GM19463 (cell line): ENCODE data around the gene METTL25B.
A peak's percentile ranks its signal among the peaks of the same experiment; 100 is the strongest.

Experiments
- ATAC-seq: cut with Tn5 transposase; IDR thresholded peaks from one replicate; pipeline ENCODE4 v1.9.1; 2021; ENCODE audit warnings: mild to moderate bottlenecking, moderate library complexity; ENCODE audit not compliant: unreplicated experiment

The METTL25B gene

DNA sequence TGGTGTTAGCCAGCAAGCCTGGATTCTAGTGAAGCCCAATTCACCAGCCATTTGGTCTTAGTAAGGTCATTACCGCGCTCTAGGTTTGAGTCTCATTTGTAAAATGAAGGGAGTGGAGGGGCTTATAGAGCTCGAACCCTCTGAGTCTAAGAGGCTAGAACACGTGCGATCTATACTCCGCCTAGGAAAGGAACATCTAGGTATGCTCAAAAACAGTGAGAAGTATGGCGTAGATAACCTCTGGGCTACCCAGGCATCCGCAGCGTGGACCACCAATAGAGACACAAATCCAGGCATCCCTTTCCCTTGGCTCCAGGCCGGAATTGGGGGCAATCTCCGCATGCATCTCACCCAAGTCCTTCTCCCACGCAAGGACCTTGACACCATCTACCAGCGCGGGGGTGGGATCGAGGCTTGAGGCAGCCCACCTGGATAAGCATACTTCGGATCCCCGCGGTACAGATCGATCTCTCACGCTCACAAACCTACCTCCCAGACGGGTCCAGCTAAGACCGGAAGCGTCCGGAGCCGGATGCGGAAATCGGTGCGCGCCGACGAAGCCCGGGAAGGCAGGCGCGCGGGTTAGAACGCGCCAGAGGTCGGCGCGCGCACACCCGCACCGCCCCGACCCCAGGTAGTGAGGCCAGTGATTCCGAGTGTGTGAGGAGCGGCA lies at the start of gene METTL25B:
TSS of gene METTL25B (plus strand) at position 544 of the 673 bp plus-strand sequence. CDS start 636 bp downstream, outside the sequence.
- peak; percentile 60 for ATAC-seq

DNA sequence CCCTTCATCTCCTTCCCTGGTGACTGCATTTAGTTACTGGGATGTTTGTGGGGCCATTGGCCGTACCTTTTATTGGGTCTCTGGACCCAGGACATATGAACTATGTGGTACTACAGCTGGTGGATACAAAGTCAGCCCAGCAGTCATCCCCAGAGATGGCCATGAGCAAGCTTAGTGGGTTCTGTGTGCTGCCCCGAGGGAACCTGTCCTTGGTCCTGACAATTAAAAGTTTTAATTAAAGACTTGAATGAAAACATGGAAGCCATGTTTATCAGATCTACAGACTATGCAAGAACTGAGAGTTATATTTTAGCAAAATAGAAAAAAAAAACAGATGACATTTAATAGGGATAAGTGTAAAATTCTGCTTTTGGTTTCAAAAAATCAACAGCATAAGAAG lies 48.2 kb upstream of the METTL25B start:
- ATAC-seq = no peak

DNA sequence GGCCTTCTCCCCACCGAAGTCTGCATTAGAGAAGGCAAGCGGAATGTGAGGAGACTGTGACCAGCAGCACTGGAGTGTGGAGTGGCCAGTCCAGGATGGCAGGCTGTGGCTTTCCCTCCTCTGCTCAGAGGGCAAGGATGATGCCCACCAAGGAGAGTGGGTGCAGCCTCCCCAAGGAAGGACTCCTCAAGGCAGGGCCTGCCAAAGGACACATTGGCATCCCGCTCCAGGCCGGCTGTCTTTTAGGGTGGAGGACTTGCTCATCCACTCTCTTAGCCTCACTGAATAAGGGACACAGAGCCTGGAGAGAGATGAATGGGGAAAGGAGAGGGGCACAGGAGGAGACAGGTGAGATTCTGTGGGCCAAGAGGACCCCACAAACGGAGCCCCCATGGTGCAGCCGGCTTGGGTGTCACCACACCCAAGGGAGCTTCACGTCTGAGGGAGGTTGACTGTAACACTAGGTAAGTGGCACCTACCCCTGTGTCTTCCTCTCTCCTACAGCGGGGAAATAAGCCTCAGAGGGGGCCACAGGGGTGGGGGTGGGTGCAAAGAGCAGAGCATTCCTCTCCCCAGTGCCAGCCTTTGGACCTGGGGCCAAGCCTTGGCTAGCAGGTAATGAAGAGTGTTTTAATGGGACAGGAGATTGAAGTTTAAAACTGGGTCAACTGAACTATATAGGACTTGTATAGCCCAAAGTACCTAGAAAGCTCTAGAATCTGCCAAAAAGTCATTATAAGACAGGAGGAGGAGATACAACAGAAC lies 46.9 kb upstream of the METTL25B start:
- no peak for ATAC-seq

DNA sequence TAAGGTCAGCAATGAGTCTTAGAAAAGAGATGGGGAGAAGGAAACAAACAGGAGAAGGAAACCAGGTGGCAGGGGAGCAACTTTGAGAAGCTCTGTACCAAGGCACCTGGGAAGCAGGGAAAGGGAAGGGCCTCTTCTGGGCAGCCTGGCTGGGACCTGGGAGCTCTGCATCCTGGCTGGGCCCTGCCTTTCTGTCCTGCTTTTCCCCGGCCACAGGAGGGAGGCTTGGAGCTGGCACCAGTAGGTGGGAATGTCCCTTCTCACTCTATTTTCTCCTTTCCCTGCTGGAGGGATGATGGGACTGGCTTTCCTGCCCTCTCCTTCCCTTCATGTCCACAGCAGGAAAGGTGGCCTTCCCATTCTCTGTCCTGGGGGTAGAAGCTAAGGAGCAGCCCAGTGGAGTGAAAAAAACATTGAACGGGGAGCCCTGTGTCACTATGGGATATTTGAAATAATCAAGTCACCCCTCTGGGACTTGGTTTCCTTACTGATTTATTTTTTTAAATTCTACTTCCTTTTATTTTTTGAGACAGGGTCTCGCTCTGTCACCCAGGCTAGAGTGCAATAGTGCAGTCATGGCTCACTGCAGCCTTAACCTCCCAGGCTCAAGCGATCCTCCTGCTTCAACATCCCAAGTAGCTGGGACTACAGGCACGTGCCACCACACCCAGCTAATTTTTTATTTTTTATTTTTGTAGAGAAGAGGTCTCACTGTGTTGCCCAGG lies 45.9 kb upstream of the METTL25B start:
- ATAC-seq = no peak

DNA sequence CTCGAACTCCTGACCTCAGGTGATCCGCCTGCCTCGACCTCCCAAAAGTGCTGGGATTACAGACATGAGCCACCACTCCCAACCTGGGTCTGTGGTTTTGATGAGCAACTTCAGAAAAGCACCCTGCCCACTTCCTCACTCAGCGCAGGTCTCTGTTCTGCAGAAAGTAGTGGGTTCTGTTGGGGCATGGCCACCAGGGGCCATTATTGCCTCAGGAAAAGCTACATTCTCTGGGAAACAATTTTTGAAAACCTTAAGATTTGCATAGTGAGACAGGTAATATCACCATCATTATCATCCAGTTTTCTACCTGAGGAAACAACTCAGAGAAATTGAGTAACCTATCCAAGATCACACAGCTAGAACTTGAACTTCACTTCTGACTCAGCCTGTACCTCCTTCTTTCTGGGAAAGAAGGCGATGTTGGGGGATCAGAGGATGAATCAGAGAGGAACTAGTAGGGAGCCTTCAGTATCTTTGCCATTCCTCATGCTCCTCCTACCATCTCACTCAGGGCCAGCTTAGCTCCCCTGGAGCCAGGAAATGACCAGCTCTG lies 44.0 kb upstream of the METTL25B start:
- ATAC-seq = no peak

DNA sequence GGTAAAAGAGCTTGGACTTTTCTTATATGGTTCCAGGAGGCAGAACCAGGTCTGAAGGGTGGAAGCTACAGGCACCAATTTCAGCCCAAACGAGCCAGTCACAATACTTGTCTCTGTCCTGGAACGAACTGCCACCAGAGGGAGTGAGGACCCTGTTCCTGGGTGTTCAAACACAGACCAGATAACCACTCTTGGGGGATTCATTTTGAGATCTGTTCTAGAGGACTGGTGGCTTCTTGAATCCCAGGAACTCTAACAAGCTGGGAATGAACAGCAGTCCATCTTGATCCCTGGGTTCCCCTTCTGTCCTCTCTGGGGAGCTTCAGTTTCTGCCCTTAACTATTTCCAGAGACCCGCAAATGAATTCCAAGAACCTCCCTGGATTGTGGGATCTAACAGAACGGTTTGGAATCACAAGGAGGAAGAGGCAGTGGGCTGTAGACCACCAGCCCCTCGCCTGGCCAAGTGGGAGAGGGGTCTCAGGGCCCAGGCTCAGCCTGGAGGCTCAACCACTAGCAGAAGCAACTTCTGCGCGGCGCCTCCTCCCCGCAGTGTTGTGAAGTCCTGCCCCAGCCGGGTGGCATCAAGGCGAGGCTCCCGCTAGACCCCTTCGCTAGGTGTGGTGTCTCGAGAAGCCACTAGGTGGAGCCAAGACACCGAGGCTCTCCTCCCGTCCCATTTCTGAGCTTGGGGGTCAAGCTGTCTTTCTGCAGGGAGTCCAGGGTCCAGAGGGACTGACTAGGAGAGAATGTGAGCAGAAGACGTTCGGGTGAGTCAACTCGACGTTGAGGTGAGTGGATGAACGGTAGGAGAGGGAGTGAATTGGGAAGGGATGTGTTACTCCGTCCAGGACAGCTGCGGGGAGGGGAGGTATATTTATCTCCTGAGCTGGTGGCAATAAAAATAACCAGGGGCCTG lies 39.0 kb upstream of the METTL25B start:
- ATAC-seq = peak; percentile 76

DNA sequence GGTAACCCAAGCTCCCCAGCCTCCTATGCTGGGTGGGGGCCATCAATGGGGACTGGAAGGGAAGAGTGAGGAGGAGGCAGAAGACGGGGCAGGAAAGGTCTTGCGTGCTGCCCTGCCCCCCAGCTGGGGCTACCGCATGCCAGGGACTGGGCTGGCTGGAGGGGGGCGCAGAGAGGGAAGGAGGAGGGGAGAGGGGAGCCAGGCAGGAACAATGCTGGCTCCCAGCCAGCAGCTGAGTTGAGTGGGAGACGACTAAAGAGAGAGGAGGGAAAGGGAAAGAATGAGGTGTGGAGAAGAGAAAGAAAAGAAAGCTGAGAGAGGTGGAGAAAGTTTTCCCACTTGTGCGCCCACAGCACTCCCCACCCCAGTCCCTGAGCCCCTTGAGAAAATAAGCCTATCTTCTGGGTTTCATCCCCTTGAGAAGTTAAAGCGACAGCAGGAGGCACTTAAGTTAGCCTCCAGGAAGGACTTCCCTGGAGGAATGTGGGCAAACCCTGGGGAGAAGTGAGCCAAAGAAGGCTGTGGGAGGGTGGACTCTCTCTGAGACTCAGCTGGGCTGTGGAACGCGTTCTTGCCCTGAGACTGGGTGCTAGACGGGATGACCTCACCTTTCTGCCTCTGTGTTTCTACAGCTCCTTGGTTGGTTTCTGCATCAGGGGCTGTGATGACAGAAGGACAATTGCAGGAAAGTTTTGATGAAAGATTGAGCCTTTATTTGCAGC lies 38.2 kb upstream of the METTL25B start:
- ATAC-seq = no peak

DNA sequence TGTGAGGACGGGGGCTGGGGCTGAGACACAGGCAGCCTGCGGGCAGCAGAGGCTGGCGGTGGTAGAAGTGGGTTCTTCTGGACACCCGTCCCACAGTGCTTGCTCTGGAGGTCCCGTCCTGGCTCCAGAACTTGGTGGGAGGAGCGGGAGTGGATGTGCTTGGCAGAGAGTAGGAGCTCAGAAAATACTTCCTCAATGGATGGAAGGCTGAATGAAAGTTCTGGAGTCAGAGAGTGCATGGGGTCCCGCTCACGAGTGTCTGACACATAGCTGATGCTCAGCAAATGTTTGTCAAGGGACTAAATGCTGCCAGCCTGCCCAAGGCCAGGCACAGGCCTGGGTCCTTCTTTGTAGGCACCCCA lies 37.6 kb upstream of the METTL25B start:
- no peak for ATAC-seq

DNA sequence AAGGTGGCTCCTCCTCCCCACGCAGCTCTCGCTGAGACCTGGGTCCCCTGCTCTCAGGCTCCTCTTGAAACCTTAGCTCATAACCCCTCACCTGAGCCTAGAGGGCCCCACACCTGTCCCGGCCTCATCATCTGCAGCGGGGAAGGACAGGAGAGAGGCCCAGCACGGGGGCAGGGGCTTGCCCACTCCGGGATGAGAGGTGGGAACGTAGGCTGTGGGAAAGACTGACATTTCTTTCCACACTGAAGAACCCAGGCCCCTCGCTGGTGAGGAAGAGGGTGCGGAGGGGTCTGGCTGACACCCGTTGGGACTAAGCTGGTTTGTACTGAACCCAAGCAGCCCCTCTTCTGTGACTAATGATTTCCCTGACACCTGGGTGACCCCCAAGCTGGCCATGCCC lies 37.1 kb upstream of the METTL25B start:
- no peak for ATAC-seq

DNA sequence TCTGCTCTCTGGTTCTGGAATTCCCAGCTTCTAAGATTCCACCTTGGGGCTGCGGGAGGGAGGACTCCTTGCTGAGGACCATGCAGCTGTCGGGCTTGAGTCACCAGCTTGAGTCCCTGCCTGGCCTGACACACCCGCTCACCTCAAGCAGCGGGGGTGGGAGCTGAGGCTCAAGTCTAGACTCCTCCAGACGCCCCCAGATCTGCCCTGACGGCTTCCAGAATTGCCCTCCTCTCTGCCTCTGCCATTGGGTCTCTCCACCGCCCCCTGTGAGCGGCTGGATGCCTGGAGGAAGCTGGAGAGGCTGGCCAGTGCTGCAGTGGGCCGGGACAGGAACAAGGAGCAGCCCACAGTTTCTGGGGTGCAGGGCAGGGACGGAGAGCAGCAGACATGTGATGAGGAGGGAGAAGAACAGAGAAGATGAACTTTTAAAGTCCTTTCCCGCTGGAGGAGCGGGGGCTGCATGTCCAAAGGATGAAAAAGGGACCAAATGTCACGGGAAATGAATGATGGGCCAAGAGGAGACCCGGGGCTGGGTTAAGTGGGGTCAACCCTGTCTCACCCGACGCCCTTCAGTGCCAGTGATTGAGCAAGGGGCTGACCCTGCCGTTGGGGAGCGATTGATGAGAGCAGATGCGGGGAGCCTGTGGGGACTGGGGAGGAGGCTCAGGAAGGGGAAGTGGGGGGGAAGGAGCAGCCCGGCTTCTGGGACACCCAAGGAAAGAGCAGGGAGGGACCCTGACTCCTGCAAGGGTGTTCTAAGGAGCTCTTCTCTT lies 36.4 kb upstream of the METTL25B start:
- ATAC-seq = no peak

DNA sequence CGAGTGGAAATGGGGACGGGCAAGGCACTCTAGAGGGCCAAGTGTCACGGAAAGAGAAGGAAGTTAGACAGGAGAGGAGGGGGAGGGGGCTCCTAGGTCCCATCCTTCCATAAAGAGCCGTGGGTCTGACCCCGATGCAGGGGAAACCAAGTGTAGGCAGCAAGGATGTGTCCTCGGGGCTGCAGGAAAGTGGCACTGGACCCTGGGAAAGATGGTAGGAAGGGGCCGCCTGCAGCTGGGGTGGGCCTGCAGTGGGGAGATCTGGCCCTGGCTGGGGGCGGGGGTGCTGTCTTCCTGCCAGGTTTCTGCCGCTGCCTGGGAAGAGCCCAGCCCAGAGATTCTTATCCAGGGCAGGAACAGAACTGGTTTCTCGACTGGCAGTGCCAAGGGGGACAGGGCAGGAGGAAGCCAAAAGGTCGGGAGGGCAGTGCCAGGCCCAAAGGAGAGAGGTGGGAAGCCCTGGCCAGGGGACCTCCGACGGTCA lies 35.8 kb upstream of the METTL25B start:
- no peak for ATAC-seq

DNA sequence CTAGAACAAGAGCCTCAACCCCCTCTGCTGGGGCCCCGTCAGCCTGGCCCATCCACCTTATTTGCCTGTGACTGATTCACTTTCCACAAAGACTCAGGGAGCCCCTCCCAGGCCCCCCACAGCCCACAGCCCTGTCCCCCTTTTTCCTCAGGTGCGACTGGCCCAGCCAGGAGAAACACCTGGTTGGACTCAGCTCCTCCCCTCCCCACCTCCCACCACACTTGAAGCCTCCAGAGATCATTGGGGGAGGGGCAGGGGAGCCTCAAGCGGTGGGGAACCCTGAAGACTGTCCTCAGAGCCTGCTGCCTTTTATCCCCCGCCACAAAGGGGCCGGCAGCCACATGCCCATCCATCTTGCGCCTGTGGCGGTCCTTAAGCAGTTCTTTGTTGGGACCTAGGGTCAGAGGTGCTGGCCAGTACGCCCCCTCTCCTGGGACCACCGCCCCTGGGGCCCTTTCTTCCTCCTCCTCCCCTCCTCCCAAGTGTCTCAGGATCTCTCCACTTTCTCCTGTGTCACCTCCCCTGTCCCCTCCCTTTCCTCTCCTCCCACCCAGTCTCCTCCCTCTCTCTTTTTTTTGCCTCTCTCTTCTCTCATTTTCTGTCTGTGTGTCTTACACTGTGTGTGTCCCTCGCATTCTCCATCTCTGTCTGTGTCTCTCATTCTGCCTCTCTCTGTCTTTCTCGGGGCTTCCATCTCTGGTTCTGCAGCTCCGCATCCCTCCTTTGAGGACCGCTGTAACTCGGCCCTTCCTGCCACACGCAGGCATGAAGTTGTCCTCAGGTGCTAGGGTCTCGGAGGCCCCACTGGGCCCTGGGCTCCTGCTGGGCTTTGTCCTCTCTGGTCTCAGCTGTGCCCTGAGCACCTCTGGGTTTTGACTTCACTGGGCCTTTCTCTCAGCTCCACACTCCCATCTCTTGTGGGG lies 35.1 kb upstream of the METTL25B start:
- no peak for ATAC-seq

DNA sequence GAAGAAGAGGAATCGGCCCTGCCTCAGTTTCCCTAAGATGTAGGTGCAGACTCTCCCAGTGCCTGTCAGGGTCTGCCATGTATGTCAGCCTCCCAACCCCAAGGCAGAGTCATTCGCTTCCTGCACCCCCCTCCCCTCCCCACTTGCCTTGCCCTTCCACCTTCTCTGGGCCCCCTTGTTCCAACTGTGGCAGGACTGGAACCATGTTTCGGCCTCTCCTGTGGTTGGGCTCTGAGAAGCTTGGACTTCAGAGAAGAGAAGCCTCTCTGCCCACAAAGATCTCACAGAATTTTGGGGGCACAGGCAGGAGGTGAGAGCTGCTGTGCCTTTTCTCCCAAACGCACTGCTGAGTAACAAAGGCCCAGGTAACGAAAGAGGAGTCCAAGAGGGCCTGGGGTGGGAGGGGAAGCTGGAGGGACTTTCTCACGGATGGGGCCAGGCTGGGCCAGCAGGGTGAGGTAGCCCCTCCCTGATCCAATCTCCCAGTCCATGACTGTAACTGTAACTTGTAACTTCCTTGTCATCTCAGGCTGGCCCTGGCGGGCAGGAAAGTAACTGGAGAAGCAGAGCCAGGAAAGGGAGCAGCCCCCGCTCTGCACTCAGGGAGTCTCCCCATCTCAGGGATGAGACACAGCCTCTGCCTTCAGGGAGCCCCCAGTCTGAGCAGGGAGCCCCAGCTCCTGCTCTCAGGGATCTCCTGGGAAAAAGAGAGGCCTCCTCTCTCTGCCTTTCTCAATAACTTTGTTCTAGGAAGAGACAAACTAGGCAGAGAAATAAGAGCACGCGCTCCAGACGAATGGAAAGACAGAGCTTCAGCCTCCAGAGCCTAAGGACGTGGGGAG lies 34.2 kb upstream of the METTL25B start:
- no peak for ATAC-seq

DNA sequence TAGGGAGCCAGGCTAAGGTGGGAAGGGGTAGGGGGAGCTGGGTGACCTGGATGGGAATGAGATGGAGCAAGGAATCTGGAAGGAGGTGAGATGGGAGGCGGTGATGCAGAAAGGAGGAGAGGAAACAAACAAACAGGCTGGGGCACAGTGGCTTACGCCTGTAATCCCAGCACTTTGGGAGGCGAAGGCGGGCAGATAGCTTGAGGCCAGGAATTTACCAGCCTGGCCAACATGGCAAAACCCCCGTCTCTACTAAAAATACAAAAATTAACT lies 33.6 kb upstream of the METTL25B start:
- ATAC-seq = no peak

DNA sequence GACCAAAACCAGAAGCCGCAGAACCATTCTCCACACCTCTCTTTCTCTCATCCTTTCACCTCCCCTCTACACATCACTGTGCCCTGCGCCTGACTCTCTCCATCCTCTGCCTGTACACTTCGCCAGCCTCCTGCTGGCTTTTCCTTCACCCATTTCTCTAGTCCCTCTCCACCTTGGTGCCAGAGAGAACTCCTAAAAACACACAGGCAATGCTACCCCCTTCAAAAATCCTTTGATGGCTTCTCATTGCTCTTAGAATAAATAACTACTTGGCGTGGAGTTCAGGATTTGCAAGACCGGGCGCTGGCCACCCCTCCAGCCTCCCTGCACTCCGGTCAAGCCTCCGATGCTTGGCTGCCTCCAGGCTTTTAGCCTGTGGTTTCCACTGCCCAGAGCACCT lies 31.5 kb upstream of the METTL25B start:
- no peak for ATAC-seq

DNA sequence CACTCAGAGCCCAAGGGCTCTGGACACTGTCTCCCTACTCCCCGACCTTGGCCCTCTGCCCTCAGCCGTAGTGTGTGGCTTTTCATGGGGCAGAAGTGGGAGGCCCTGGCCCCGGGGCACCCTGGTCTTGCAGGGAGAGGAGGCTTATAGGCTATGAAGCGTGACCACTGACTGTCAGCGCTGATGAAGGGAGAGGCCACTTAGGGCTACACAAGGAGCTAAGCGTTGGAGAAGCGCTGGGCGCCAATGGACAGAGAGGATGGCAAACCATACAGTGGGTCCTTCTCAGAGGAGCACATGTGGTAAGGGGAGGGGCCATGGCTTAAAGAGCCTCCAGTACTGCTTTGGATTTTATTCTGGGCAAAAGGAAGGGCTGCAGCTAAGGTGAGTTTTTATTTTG lies 30.8 kb upstream of the METTL25B start:
- ATAC-seq = no peak

DNA sequence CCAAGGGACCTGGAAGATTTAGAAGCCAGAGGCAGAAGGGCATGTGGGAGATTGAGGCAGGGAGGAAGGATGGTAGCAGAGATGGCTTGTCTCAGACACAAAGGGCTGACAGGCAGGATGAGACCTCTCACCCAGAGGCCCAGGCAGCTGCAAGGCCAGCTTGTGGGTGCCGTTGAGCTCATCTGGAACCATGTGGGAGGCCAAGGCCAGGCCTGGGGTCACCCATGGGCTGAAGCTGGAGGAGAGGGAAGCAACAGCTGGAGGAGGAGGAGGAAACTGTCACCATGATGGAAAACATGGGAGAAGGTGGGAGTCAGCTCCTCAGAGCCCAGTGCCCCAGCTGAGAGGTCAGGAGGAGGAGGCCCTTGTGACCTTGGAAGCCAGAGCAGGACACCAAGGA lies 29.3 kb upstream of the METTL25B start:
- ATAC-seq = no peak
